ENCODE measurements around the gene SPART.

GRCh38 chr13:36362914-36363313, 16.7 kb upstream of the SPART start:
- no peak for TF ChIP-seq CTCF (IDR thresholded peaks at IDR 0.05)
- no peak for TF ChIP-seq EP300 (IDR thresholded peaks at IDR 0.05)
